GM19240 (cell line): ENCODE measurements around the gene LGALS8.
"Not testable (repeated sequence)": the region's sequence is repeated elsewhere in the genome, so short reads cannot be mapped to it uniquely, and the experiment has no call there.

Experiments
- DNase-seq: peaks from one replicate; pipeline ENCODE4 v3.0.0; 2011; ENCODE audit warnings: low spot score; ENCODE audit not compliant: insufficient read length

The LGALS8 gene

DNA sequence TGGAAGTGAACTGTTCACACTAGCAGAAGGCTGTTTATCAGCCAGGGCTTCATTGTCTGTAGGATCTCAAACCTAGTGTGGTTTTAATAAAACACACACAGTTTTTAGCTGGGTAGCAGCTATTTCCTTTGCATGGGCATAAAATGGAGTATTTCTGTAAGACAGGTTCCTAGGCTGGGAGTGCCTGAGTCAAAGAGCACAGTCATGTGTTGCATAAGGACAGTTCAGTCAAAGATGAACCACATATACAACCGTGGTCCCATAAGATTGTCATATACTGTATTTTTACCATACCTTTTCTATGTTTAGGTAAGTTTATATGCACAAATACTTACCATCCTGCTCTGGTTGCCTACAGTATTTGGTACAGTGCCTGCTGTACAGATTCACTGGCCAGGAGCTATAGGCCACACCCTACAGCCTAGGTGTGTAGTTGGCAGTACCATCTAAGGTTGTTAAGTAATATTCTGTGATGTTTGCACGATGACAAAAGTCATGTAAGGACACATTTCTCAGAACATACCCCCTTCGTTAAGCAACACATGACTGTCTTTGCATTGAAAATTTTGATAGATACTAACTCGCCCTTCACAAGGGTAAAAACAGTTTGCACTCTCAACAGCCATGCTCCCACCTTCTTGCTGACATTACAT lies 17.2 kb downstream of the LGALS8 start:
- DNase-seq = no peak

DNA sequence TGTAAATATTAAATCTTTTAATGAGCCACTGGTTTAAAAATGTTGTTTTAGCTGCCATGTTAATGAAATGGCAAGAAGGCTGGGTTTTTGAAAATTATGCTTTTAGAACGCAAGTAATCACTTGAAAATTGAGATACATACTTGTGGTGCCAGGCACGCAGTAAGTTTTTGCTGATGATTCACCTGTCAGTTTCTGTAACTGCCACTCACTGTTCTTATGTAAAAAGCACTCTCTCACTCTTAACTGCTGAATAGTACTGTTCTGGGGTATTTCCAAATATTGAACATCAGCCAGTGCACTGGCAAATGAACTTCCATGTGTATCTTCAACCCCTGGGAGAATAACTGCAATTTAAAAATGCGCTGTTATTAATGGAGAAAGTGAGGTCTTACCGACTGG lies 17.9 kb downstream of the LGALS8 start:
- no peak for DNase-seq

DNA sequence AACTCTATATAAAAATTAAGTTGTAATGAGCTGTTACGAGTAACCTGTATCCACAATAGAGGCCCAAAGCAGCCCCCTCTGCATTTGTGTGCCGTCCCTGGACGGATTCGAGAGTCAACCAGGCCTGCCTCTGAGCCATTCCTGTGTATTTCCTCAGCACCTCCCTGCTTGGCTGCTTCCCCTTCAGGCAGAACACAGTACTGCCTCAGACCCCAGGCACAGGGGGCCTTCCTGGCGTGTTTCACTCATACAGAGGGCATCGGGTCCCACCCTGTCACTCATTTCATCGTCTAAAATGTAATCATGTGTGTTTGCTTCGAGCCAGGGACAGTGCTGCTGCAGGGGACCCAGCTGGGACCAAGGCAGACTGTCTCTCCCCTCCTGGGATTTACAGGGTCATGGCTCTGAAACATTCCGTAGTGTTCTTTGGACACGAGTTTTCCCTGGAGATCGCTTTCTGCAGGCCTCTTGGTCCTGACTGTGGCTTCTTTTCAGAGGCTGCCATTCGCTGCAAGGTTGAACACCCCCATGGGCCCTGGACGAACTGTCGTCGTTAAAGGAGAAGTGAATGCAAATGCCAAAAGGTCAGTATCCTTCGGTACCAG lies 19.4 kb downstream of the LGALS8 start:
- DNase-seq = no peak

DNA sequence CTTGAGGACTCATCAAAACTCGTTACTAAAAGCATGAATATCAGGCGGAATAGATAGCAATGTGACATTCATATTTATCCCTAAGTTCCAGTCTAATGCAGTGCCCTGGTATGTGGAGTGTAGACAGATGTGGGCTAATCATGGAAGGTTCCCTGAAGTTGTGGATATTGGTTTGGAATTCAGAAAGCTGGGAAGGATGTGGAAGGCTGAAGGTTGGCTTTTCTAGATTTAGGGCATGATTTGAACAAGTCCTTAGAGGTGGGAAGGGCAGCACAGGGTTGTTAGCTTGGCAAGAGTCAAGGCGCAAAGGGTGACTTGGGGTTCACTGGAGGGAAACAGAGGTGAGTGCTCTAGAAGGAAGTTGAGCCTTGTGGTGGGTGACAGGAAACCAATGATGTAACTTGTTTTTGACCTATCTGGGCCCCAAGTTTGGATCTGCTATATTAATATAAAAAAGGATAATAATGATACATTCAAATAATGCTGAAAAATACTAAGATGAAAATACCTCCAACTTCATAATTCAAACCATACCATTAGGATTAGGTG lies 21.9 kb downstream of the LGALS8 start:
- no peak for DNase-seq

DNA sequence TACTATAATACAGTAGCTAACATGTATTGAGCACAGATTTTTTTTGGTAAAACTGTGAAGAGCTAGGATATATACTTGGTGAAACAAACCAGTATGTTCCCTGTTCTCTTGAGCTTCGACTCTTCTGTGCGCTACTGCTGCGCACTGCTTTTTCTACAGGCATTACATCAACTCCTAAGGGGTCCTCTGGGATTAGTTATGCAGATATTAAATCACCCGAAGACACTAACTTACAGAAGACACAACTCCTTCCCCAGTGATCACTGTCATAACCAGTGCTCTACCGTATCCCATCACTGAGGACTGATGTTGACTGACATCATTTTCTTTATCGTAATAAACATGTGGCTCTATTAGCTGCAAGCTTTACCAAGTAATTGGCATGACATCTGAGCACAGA lies 24.7 kb downstream of the LGALS8 start:
- no peak for DNase-seq

DNA sequence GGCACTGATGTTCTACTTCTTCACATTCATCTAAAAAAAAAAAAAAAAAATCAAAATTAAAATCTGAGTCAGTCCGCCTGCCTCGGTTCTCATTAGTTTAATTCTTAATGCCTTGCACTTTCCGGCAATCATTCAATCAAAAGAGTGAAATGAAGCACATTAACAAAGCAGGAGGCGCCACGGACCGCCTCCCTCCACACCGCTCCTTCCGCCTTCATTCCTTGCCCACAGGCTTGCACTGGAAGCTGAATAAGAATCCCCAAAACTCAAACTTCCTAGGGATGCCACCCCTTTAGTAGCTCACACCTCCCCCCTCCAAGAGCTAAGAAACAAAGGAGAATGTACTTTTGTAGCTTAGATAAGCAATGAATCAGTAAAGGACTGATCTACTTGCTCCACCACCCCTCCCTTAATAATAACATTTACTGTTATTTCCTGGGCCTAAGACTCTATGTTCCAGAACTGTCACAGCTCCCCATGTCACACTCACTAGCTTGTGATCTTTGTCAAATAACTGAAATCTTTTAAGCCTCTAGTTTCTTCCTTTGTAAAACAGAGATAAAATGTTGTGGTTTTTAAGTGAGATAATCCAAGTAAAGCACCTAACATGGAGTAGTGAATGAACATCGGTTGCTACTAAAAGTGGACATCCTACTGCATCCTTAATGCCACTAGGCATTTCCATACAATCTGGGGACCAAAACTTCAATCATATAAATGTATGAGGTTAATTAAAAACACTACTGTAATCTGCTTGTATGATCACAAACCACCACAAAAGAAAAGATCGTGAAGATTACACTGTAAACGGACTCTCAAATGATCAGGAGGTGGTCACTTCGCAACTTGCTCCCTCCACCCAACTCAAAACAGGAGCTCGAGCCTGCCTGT lies 27.4 kb downstream of the LGALS8 start:
- DNase-seq = no peak

DNA sequence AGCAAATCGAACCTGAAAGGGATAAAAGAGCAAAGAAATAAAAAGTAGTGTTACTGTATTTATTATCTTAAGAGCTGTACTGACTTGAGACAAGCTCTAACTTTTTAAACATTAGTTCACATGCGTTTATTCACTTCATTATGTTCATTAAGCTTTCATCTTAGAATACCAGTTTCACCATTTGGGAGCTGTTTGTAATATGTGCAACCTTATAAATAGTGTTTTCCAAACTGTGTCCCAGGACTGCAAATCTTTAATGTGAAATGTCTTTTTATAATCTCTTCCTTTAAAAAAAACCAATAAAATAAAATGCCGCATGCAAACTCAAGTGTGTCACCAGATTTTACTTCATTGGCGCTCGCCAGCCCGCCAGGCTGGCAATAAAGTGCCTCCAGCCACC lies 28.3 kb downstream of the LGALS8 start:
- DNase-seq = no peak

DNA sequence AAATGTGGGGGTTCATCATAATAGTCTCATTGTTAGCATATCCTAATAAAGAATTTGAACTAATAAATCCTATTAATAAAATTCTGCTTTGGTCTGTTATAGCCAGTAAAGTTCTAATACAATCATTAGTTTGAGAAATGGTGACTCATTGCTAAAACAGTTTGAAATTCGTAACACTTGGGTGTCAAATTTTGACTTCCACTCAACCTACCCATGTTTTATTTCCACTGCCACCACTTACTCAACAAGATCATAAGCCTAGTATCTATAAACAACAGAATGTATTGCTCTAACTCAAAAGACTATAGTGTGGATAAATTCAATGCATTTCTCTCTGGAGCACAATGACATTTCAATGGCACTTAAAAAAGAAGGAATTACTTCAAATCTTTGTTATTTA lies 29.1 kb downstream of the LGALS8 start:
- no peak for DNase-seq

DNA sequence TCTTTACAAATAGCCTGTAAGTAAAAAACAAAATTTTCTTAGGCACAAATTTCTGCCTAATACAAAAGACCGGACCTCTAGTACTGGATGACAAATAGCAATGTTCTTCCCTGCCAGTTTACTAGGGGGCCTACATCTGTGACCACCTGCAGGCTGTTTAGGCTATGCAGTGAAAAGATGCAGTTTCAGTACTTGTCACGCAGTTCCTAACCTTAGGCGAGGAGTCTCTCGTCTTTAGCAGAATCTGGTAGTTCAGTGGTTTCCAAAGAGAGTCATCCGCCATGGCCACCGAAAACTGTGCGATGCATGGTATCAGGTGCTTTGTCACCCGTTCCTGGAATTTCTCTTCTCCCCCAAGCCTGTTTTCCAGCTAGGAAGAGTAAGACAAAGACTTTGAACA lies 29.6 kb downstream of the LGALS8 start:
- DNase-seq = no peak

DNA sequence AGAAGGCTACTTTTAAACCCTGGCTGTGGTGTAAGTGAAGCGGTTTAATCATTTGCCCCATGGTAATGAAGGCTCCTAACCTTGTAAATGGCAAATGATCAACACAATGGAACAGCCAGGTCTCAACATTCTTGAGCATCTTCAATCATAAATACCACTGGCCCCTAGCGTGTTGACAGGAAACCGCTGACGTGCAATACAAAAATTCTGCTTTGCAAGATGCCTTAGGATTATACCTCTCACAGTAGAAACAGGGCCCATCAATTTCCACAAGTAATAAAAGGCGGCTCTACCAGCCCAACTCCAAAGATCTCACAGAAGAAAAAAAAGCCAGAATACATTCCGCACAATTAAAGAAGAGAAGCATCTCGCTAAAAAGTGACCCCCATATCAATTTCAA lies 32.8 kb downstream of the LGALS8 start:
- no peak for DNase-seq

DNA sequence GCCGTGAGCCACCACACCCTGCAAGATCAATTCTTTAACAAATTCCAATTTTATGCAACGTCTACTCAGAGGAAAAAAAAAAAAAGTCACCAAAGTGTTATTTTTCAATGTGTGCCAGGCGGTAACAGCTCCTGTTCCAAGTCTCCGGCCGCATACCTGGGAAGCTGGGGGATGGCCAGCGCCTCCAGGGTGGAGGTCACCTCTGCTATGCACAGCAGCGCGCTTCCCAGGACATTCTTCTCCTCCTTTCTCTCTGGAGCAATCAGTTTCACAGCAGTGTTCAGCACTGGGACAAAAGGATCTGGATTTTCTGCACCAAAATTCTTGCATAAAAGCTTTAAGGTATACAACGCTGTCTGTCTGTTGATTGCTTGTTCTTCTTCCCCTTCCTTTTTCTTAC lies 34.3 kb downstream of the LGALS8 start:
- no peak for DNase-seq

DNA sequence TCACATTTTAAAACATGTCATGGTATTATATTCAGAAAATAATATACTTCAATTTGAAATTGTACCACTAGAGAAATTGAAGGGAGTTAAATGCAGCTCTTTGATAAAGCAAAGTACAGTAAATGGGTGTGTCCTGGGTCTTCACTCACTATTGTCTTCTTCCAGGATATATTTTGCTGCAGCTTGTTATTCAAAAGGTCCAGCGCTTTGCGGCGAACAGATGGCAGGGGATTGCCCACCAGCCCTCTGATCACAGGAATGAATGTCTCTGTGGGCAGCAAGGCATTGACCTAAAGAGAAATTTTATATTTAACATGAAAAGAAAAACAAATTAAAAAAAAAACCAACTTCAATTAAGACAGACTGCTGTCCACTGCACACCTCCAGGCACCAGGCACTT lies 35.1 kb downstream of the LGALS8 start:
- no peak for DNase-seq

DNA sequence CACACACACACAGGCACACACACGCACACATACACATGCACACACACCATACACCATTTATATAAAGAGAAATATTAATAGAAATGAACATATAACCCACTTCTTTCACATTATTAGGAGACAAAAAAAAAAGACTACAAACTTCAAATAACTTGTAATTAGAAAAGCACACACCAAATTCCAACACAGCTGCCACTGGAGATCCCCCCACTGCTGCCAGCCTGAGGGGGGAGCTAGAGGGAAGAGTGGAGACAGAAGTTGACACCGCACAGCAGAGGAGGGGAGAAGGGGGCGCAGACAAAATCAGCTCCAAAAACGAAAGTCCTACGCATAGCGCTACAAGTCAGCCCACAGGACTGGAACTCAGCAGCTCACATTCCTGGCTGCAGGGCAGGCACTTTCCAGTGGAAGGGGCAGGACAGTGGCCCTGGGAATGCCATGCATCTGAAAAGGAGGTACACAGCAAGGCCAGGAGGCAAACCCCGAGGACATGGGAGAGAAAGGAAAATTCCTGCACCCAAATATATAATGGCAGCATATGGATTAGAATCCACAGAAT lies 36.5 kb downstream of the LGALS8 start:
- no peak for DNase-seq

DNA sequence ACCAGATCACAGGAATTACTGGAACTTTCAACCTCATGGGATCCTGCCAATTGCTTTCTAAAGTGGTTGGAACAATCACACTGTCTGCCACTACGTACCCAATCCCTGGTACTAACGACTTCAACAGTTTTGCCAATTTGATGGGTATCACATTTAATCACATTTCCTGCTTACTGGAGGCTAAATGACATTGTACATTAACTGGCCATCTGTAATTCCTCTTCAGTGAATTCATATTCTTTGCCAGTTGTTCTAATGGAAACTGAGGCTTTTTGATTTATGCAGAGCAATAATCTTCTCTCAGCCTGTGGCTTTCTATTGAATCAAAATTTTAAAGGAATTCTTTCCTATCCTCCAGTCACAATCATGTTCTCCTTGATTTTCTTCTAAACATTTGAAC lies 38.2 kb downstream of the LGALS8 start:
- DNase-seq = no peak

DNA sequence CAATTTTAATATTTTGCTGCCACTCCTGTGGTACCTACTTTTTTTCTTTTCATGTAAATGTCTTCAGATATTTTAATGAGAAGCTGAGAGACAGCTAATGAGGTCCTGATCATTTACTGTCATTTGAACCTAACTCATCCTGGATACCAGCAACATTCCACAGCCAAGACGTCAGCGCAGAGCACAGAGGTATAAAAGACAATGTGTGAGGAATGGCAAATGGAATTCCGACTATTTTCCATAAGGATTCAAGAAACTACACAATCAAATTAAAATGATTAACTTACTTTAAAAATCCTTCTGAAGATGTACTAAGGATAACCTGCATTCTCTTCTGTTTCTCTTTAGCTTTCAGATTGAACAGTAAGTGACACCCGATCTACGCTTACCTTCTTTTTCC lies 41.7 kb downstream of the LGALS8 start:
- DNase-seq = no peak

DNA sequence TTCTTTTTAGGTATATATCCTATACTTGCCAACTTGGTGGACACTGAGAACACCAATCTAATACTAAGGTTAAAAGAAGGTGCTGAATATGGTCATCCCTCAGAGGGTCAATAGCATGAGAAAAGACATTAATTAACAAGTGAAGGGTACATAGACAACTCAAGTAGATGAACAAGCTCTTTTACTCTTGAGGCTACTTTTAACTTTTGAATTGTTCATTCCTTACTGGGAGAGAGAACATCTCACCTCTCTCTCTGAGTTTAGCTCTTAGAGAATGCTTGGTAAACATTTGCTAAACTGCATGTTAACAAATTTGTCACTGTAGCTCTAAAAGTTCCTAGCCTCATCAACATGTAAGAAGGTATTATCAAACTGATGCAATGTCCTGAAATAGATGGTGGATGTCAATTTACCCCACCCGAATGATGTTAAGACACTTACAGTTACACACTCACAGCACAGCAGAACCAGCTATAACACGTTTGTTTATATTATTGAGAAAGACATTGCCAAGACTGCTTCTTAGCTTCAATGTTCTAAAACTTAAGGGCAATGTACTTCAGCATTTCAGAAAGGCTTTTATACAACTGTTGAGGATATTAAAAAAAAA lies 44.6 kb downstream of the LGALS8 start:
- DNase-seq = no peak

DNA sequence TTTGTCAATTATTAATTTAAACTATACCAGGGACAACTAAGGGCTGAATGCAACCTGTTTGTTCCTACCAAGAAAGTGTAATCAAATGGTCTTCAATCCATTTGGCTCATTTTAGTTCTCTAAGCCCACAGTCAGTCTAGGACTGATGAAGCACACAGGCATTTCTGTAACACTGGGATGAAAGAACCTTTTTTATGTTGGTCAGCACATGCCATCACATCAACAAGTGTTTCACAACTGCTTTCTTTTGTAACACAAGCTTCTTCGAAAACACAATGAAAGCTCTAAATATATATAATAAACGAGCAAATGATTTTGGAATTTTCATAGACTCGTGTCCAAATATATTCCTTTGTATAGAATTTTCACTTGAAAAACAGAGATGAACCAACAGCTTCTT lies 51.7 kb downstream of the LGALS8 start:
- no peak for DNase-seq

DNA sequence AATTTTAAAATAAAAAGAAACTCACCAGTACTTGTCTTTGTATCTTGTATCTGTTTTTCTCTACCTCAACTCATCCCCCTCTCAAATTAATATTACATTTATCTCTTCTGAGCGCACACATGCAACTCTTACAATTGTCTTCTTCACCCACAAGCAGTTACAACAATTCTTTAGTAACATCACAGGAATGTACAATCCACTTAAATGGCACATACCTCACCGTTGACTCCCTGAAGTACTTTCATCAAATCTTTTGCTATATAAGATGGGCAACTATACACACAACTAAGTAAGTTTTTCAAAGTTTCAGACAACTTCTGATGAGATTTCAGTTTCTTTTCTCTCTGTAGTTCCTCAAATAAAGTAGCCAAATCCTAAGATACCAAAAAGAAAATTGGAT lies 52.2 kb downstream of the LGALS8 start:
- no peak for DNase-seq

DNA sequence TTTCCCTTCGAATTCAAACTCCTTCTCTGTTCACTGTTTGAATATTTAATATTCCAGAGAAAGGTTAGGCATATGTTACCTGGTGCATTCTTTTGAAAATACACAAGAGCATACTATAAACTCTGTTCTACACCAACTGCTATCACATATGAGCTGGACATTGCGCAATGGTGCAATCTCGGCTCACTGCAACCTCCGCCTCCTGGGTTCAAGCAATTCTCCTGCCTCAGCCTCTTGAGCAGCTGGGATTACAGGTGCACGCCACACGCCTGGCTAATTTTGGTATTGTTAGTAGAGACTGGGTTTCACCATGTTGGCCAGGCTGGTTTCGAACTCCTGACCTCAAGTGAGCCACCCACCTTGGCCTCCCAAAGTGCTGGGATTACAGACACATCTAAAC lies 53.3 kb downstream of the LGALS8 start:
- DNase-seq = not testable (repeated sequence)

DNA sequence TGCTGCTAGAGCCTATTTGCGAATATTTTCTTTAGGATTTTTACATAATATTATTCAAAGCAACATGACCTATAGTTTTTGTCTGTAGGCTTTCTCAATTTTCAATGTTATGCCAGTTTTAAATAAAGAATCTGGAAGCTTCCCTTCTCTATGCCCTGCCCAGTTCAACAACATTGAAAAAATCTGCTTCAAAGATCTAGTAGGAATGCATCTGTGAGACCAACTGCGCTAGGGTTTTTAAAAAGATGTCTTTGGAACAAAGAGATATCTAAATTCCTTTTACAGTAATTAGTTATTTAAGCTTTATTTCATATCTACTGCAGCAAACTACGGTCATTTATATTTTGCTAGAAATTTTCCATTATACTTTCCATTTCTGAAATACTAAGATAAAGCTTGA lies 54.9 kb downstream of the LGALS8 start:
- DNase-seq = no peak

DNA sequence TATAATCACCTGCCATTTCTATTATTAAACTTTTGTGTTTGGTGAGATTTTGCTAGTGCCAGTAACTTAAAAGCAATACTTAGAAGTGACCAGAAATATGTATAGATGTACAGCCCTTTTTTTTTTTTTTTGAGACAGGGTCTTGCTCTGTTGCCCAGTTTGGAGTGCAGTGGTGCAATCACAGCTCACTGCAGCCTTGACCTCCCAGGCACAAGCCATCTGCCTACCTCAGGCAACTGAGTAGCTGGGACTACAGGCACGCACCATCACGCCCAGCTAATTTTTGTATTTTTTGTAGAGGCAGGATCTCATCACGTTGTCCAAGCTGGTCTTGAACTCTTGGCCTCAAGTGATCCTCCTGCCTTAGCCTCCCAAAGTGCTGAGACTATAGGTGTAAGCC lies 56.6 kb downstream of the LGALS8 start:
- DNase-seq = not testable (repeated sequence)

DNA sequence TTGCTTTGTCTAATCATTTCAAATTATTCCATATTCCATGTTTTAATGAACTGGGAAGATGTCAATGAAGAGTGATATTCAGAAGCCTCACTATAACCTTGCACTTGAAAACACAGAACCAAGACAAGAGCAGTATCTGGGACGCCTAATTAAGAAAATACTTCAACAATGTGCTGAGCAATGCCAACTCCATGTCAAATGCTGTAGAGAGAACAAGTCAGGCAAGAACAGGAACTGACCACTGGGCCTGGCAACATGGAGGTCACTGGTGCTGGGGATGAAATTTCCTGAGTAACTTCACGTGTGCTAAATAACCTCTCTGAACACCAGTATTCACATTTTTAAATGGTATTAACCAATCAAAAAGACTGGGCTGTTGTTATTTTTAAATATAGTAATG lies 57.7 kb downstream of the LGALS8 start:
- no peak for DNase-seq
